ENCODE measurements around the gene CCDC15.

The CCDC15 gene

GRCh38 chr11:125078016-125078415 lies 124.0 kb downstream of the CCDC15 start:
- no peak for DNase-seq (ENCODE audit: low read depth)
- no peak overlapping the region for H3K4me3 ChIP-seq (ENCODE audit: low read depth, low read length)
- in situ Hi-C loops (cut with HindIII; ENCODE audit: low sequenced_read_pairs): no loop called here
- TF ChIP-seq, protein P1, sequence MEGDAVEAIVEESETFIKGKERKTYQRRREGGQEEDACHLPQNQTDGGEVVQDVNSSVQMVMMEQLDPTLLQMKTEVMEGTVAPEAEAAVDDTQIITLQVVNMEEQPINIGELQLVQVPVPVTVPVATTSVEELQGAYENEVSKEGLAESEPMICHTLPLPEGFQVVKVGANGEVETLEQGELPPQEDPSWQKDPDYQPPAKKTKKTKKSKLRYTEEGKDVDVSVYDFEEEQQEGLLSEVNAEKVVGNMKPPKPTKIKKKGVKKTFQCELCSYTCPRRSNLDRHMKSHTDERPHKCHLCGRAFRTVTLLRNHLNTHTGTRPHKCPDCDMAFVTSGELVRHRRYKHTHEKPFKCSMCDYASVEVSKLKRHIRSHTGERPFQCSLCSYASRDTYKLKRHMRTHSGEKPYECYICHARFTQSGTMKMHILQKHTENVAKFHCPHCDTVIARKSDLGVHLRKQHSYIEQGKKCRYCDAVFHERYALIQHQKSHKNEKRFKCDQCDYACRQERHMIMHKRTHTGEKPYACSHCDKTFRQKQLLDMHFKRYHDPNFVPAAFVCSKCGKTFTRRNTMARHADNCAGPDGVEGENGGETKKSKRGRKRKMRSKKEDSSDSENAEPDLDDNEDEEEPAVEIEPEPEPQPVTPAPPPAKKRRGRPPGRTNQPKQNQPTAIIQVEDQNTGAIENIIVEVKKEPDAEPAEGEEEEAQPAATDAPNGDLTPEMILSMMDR (IDR thresholded peaks at IDR 0.05; ENCODE audit: low read depth, low read length, missing control alignments): no peak

DNA sequence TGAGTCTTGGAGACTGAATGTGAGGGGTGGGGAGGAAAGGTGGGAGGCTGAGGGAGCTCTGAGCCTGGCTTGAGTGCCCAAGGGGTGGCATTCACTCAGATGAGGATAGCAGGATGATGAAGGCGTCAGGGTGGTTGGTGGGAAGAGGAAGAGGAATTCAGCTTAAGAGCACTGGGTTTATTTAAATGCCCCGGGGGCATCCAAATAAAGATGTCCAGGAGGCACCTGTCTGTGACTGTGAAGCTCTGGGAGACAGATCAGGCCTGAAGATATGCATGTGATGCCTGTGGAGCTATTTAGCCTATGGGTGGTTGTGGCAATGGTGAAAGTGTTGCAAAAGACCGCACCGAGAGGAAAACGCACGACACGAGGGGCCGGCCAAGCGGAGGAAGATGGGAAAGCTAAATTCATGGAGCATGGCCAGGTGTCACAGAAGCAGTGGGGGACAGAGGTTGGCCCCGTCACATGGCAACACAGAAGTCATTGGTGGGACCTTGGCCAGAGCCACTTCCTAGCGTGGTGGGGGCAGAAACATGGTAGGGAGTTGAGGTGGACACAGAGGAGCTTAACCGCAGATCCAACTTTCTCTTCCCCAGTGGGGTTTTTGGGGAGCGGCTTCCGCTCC lies 124.6 kb downstream of the CCDC15 start:
- DNase-seq (ENCODE audit: low read depth): no peak
- in situ Hi-C loops (cut with HindIII; ENCODE audit: low sequenced_read_pairs): no loop called here
- TF ChIP-seq, protein P1 (IDR thresholded peaks at IDR 0.05; ENCODE audit: low read depth, low read length, missing control alignments): no peak
- no peak overlapping the region for H3K4me3 ChIP-seq (ENCODE audit: low read depth, low read length)

DNA sequence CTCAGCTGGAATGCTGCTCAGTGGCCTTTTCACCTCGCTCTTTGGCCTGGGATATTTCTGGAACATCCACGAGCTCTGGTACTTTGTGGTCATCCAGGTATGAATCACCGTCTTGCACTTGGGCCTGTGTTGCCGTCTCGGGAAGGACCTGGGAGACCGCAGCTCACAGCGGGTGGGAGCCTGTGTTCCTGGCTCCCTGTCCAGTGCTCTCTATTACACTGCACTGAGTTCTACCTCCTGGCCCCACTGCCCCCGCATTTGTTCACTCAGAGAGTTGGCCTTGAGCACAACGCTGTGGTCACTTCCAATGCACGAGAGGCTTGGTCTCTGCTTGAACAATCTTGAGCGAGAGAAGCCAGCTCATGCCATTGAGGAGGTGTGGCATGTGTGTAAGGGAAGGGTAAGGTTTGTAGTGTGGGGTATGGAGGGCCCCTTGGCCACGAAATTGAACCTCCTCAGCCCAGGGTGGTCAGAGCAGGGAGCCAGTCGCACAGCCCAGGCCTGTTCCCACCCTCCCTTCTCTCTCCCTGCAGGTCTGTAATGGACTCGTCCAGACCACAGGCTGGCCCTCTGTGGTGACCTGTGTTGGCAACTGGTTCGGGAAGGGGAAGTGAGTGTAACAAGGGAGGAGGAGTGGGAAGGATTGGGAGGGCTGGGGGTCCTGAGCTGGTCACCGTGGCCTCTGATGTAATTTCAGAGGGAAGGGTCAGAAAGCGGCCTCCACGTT lies 125.3 kb downstream of the CCDC15 start:
- in situ Hi-C loops (cut with HindIII; ENCODE audit: low sequenced_read_pairs): no loop called here

DNA sequence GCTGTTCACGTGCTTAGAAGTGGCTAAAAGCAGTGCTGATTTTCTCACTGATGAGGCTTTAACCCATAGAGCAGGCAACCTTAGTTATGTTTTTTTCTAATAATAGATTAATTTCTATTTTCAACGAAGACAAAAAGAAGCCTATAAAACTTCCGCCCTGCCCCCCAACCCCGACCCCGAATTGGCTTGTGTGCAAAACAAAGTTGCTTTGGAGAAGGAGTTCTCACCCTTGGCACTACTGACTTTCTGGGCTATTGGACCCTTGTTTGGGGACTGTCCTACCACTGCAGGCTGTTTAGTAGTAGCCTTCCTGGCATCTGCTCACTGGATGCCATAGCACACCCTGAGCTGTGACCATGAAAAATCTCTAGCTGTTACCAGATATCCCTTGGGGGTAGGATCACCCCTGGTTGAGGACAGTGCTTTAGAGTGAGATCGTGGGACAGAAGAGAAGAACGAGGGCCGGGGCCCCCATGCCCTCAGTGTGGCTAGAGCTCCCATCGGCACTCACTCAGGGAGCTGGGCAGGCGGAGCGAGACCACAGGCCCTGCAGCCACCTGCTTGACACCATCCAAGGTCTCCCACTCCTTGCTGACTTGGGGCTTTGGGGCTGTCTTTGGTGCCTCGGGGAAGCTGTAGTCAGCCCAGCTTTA lies 126.0 kb downstream of the CCDC15 start:
- in situ Hi-C loops (cut with HindIII; ENCODE audit: low sequenced_read_pairs): no loop called here
- no peak for DNase-seq (ENCODE audit: low read depth)
- TF ChIP-seq, protein P1 (IDR thresholded peaks at IDR 0.05; ENCODE audit: low read depth, low read length, missing control alignments): no peak
- no peak overlapping the region for H3K4me3 ChIP-seq (ENCODE audit: low read depth, low read length)

More for the DNA sequence above, 125.3 kb downstream of the CCDC15 start:
- TF ChIP-seq, protein P1 (IDR thresholded peaks at IDR 0.05; ENCODE audit: low read depth, low read length, missing control alignments): no peak
- peak; percentile 55 for DNase-seq (ENCODE audit: low read depth)
- H3K4me3 ChIP-seq (ENCODE audit: low read depth, low read length): no peak overlapping the region

DNA sequence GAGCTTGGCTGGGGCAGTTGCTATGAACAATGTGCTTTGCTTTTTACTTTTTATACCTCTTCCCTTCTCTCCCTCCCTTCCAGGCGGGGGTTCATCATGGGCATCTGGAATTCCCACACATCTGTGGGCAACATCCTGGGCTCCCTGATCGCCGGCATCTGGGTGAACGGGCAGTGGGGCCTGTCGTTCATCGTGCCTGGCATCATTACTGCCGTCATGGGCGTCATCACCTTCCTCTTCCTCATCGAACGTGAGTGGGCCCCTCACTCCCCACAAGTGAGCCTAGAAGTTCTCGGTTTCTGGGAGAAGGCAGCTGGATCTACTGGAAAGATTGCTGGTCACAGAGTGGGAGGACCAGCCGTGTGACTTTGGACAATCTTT lies 126.5 kb downstream of the CCDC15 start:
- no peak overlapping the region for H3K4me3 ChIP-seq (ENCODE audit: low read depth, low read length)
- no peak for DNase-seq (ENCODE audit: low read depth)
- in situ Hi-C loops (cut with HindIII; ENCODE audit: low sequenced_read_pairs): no loop called here
- TF ChIP-seq, protein P1 (IDR thresholded peaks at IDR 0.05; ENCODE audit: low read depth, low read length, missing control alignments): no peak

GRCh38 chr11:125081098-125081798 lies 127.2 kb downstream of the CCDC15 start:
- DNase-seq (ENCODE audit: low read depth): no peak
- no peak overlapping the region for H3K4me3 ChIP-seq (ENCODE audit: low read depth, low read length)
- TF ChIP-seq, protein P1 (IDR thresholded peaks at IDR 0.05; ENCODE audit: low read depth, low read length, missing control alignments): no peak
- in situ Hi-C loops (cut with HindIII; ENCODE audit: low sequenced_read_pairs): no loop called here
